Retina (tissue), 1 donor: ENCODE results near the gene CHD1.

ENCODE experiments used
- DNase-seq: peaks from one replicate; pipeline ENCODE4 v3.0.0-alpha.2; 2016

CHD1 gene

GRCh38 chr5:98935206-98935605 is 6.4 kb upstream of the CHD1 start:
- no peak for DNase-seq

DNA sequence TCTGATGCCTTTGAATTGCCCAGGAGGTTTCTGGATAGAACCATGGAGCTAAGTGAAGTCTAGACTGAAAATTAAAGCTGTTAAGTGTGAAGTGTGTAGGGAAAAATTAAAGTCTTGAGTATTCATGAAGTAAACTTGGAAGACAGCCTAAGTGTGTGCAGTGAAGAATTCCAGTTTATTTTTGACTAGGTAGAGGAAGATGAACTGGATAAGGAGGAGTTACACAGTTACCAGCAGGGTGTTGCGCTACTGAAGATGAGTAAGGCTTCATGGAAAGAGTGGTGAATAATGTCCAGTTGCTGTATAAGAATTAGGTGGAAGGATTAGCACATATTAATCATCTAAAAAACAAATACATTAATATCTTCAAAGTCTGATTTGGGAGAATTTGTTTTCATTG is 5.7 kb upstream of the CHD1 start:
- DNase-seq = no peak

GRCh38 chr5:98933445-98934072 is 4.8 kb upstream of the CHD1 start:
- no peak for DNase-seq

DNA sequence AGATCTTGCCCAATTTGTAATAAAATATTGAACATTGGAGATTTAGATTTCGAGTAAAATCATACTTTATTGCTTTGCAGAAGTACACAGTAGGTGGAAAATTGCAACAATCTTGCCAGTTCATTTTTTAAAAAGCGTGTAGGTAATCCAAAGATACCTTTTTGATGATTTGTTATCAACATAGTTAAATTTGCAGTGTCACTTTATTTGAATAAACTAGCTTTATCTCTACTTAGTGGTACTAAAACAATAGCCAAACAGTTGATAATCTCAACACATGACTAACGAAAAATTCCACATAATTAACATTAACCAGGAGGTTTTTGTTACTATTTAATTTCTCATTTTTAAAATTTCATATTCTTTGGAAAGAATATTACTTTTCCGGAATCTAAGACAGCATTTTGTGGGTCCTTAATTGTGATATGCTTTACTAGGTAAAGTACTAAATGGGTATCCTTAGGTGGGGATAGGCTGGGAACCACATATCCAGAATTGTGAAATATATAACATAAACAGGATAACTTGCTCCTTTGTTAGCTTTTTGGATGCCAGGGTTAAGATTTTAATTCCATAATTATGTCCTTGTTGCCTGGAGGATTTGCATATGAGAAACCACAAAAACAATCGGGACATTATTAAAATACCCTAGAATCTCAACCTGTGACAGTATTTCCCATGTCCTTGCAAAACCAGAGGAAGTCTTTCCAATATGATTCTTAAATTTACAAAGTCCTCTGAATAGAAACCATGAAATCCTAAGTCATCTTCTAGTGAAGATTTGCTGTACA is 2.4 kb upstream of the CHD1 start:
- no peak for DNase-seq

GRCh38 chr5:98929710-98930298 is 997 bp upstream of the CHD1 start:
- DNase-seq = no peak

DNA sequence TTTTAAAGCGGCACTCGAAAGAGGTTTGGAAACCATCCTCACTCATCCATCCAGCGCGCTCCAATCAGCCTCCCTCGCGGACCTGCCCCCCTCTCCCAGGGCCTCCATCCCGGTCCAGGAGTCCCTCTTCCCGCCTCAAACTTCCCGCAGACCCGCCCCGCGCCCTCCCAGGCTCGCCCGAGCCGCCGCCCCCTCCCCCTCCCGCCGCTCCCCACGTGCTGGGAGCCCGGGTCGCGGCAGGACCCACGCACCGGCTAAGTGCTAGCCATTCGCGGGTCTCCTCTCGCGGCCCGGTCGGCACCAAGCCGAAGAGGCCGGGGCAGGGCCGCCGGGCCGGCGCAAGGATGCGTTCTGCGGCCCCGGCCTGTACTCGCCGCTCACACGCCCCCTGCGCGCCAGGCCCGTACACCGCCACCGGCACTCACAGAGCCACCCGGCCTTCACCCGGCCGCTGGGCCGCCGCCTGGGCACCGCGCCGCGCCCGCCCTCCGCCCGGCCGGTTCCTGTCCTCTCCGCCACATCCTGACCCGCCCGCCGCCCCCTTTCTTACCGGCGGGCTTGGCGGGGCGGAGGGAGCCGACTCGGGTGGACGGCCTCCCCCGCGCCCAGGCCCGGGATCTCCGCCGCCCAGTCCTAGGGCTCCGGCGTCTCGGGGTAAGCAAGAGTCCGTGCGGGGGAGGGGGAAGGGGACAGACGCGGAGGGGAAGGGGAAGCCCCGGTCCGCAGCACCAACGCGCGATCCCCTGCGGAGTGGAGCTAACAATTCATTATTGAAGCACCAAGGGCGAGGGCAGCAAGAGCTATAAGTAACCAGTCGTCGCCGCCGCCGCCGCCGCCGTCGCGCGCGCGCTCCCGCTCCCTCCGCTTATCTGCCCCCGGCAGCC is 576 bp downstream of the CHD1 start:
- DNase-seq = peak; percentile 74

DNA sequence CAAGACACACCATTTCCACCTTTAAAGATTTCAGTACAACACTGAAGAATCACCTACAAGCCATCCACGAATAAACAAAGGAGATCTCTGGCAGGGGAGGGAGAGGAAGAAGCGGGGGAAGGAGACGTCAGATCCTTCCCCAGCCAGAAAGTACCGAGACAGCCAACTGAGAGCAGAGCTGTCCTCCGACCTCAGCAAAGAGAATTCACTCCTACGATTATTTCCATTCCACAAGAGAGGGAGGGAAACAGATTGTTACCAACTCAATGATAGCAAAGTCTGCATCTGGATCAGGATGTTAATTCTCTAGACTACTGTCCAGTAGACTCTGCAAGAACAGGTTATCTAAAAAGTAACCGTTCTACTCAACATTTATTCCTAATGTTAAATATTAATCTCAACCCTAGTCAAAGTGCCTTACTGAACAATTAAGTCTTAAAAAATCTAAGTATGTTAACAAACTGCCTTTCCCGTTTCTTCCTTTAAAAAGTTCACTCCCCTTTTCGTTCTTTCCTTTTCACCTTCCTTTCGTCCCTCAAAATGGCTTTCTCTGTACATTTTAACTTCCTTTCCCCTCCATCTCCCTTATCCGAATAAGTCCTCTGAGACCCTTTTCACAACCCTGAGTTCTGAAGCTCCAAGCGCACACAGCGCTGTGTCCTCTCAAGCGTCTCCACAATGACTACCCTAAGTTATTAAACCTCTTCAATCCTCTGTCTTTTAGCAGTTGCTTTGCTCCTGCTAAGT is 1.4 kb downstream of the CHD1 start:
- DNase-seq = peak; percentile 44

DNA sequence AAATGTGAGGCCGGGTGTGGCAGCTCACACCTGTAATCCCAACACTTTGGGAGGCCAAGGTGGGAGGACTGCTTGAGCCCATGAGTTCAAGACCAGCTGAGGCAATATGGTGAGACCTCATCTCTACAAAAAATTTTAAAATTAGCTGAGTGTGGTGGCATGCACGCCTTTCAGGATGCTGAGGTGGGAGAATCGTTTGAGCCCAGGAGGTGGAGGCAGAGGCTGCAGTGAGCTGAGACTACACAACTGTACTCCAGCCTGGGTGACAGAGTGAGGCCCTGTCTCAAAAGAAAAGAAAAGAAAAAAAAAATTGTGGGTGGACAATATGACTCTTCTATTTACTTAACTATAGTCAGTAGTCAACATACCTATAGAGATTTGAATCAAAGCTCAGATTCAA is 4.8 kb downstream of the CHD1 start:
- no peak for DNase-seq

DNA sequence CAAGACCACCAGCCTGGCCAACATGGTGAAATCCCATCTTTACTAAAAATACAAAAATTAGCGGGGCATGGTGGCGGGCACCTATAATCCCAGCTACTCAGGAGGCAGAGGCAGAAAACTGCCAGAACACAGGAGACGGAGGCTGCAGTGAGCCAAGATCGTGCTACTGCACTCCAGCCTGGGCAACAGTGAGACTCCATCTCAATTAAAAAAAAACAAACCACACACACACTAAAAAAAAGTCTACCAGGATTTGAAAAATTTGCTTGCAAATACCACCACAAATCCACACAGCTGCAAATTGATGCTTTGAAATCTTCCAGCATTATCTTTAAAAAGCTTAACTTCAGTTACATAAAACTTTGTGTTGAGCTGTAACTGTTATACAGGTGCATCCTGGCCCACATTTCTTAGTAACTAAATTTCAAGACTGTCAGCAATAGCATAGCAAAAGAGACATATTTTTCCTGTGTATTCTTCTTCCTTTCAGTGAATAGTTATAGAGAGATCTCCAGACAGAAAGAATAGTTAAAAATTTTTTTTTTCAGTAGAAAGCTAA is 6.8 kb downstream of the CHD1 start:
- DNase-seq = no peak

DNA sequence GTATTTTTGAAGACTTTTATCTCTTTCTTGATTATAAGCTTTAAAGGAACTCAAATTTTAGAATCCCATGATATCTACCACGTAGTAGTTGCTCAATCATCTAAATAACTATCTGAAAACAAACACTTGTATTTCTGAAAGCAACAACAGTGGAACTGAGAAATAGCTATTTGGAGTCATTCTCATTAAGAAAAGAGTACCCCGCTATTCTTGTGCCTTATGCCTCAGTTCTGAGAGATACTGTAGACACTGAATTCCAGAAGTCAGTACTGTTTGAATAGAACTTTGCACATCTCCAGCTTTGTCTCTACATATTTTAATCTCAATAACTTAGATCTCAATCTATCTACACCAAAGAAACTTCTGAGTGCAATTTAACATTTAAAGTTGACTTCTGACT is 11.4 kb downstream of the CHD1 start:
- no peak for DNase-seq

DNA sequence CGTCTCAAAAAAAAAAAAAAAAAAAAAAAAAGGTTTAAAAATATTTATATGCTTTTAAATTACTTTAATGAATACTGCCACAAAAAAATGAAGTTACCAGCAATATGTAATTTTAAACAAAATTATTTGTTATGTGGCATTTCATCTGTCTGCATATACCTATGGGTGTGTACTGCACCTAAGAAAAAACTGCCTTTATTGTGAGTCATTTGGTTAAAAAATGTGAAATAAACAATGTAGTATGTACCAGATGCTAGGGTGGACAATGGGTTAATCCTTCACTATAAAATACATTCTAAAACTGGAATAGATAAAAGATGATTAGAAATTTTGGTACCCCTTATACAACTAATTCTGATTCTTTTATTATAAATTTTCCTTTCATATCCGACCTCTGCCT is 12.3 kb downstream of the CHD1 start:
- no peak for DNase-seq

DNA sequence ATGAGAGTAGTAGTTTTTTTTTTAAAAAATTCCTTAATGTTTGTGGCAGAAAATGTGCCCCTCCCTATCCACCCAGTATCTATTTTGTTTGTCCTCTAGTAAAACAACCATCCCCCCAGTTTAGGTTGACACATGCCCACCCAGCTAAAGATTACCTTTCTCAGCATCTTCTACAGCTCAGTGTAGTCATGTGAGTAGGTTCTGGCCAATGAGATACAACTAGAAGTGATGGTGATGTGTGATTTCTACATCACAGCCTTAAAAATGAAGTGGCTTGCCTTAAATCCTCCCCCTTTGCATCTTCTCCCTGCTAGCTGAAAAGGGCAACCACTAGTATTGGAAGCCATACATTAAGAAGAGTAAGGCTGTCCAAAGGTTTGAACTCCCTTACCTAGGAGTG is 14.9 kb downstream of the CHD1 start:
- no peak for DNase-seq

DNA sequence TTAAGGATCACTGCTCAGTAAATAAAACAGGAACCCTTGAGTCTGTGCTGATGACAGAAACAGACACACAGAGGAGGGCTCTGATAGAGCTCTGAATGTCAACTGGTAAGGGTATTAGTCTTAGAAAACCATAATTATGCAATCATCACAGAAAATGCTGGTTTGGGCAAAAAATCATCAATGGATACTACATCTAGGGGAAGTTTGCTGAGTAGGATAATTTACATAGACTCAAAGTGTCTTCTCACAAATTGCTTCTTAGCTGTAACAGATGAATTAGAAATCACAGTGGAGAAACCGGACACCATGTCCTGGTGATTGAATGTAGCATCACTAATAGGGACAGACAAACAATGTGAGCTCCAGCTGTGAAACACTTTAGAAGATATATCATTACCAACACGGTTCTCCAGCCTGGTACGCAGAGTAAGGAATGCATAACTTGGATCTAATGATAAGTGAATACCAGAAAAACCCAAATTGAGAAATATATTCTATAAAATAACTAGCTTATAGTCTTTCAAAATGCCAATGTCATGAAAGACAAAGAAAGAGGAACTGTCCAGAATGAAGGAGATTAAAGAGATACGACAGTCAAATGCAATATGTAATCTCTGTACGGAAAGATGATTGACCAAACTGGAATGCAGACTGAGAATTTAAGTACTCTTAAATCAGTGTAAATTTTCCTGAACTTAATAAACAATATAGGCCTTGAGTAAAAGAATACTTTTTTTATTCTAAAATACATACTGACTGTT is 17.3 kb downstream of the CHD1 start:
- peak; percentile 70 for DNase-seq

DNA sequence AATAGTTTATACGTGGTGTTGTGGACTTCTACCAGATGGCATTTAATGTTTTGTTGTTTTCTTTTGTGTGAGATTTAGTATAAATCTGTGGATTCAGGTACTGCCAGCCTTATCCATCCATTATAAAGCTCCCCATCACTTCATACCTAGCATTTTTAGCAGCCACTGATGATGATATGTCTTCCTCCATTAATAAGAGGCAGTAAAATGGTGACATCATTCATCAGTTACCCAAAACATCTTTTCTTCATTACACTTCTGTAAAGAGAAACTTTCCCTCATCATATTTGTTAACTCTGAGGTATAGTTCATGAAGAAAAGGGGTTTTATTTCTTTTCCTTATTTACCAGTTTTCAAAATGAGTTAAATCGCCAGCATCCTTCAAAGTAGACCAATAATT is 19.4 kb downstream of the CHD1 start:
- no peak for DNase-seq

- no peak for DNase-seq
Measured at GRCh38 chr5:98907951-98908350, 20.9 kb downstream of the CHD1 start.

DNA sequence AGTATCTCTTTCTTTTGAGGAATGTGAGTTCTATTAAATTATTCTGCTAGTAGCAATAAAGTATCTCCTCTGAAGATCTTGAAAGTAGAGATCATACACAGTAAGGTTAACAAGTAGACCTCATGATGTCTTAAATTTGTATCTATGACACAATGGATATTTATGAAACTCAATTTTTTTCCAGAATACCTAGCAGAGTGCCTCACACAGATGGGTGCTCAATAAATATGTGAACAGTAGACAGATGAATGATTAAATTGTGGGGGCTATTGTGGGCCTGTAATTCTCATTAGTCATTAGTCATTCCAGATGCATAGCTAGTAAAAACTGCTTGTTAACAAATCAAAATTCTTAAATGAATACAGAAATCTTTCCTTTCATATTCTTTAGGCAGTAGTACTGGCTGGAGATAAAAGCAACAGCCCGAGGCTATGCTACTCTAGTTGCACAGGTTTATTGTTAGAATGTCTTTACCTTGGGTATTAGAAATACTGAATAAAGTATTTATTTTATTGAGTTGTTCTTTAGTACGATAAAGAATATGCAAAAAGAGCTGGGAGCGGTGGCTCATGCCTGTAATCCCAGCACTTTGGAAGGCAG is 22.0 kb downstream of the CHD1 start:
- DNase-seq = no peak

DNA sequence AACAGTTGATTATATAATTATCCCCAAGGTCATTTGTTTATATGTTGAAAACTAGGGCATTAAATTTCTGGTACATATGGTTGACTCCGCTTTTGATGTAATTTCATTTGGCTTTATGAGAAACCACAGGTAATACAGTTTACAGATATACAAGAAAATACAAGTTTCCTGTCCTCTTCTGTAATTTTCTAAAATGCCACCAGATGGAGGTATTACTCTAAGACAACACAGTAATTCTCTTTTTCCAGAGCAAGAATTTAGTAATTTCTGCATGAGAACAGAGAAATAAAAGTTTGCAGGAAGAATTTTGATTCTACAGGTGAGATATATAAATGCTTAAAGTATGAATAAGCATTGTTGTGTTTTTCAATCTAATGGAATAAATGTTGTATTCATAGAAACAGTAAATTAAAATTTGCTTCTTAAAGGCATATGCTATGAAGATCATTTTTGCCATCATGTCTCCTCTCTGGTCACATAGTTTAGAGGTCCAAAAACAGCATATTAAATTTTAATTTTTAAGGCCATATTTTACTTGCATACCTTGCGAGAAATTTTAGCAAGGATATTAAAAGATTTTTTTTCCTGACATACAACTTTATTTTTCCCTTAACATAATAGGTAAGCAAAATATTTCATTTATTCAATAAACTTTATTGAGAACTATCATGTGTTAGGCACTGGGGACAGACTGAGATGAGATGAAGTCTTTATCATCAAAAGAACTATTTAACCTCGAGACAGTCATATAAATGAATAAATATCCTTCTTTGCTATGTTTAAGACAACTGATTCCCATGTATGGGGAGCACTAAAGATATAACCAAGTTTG is 22.7 kb downstream of the CHD1 start:
- DNase-seq = no peak

DNA sequence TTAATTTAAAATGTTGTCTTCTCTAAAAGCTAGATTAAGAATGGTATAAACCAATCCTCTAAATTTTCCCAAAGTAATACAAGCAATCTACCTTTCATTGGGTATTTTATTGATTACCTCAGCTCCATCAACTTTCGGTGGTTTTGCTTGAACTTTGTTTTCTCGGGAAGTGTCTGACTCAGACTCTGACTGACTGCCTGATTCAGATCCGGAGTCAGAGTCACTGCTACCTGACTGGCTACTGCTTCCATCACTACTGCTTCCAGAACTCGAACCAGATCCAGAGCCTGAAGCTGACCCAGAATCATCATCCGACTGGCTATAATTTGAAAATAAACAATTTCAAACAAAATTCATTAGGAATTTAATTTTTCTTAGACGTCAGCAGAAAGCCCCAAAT is 24.0 kb downstream of the CHD1 start:
- DNase-seq = no peak

- no peak for DNase-seq
Measured at GRCh38 chr5:98902733-98903132, 26.1 kb downstream of the CHD1 start.

- peak; percentile 9 for DNase-seq
Measured at GRCh38 chr5:98899456-98899855, 29.4 kb downstream of the CHD1 start.
